Activated naive CD4-positive, alpha-beta T cell treated with anti-CD3 and anti-CD28 coated beads, Interleukin-2, amount 10 ng/mL, durations not matched to agents 5 hours and 36 hours (primary cell): Measurements from ENCODE around the gene HECTD2. TPM values are rescaled to one million over a fixed set of nuclear protein-coding genes. Genes with fewer than 3 reads are reported as not detected.

ENCODE experiments used
- total RNA-seq, 2 experiments: library from RNA; stranded (reverse); gene quantifications; one replicate each; pipeline ENCODE4 v1.2.3, GENCODE V29; 2021

Gene HECTD2
- 1 to 10 TPM; 1.1 TPM for total RNA-seq

GRCh38 chr10:91409869-91410637 lies at the start of gene HECTD2:
HECTD2 (plus strand) TSS chr10:91410344; CDS start chr10:91410439, 95 bp downstream.

Other genes with a start within 250 kb of the HECTD2 start
- 10 to 100 TPM; 52.2 to 55.6 TPM for gene PCGF5, start 189.7 kb upstream of the HECTD2 start, total RNA-seq
- not detected for gene PPP1R3C, start 222.7 kb downstream of the HECTD2 start, total RNA-seq